H1 (cell line): Measurements from ENCODE around the gene GPR180. TPM values are rescaled to one million over a fixed set of nuclear protein-coding genes. Genes with fewer than 3 reads are reported as not detected.

Experiments used
- CTCF ChIA-PET: fragments of 300-600 bp; sonication (Branson Sonifier 250); formaldehyde crosslinking; loops from one replicate; lab custom pipeline; 2021; ENCODE audit not compliant: partially characterized antibody; lab: Charles Lee
- POLR2A ChIA-PET: fragments of 300-600 bp; sonication (Branson Sonifier 250); formaldehyde crosslinking; loops from one replicate; lab custom pipeline; 2021; ENCODE audit warnings: inconsistent platforms; ENCODE audit not compliant: partially characterized antibody; lab: Charles Lee
- DNase-seq, 2 experiments: peaks; one replicate each; pipeline versions ENCODE4 v3.0.0 to v3.0.0-alpha.2; 2010 to 2022; ENCODE audit warnings: low spot score in 2 of 2, low read depth in 1 of 2, mixed read lengths in 1 of 2
- FAIRE-seq: peaks from 2 replicates; lab custom pipeline; 2011; peaks lifted over from hg19 to GRCh38; lab: Jason Lieb, UNC
- H2AFZ ChIP-seq: 2 replicates; pipeline ENCODE4 v1.8.1; 2012; ENCODE audit warnings: low read length, inconsistent platforms
- H2AK5ac ChIP-seq: 2 replicates; pipeline ENCODE4 v1.6.1; 2013; ENCODE audit warnings: low read depth, low read length
- H2BK120ac ChIP-seq: replicated peaks from 2 replicates; pipeline ENCODE3; 2013; ENCODE audit warnings: low read depth, low read length, inconsistent platforms
- H2BK12ac ChIP-seq: 2 replicates; pipeline ENCODE4 v1.6.1; 2013; ENCODE audit warnings: low read depth, low read length
- H2BK15ac ChIP-seq: 2 replicates; pipeline ENCODE4 v1.6.1; 2013; ENCODE audit warnings: low read length
- H2BK20ac ChIP-seq: 2 replicates; pipeline ENCODE4 v1.6.1; 2013; ENCODE audit warnings: low read length
- H2BK5ac ChIP-seq: 2 replicates; pipeline ENCODE4 v1.6.1; 2013; ENCODE audit warnings: low read depth, low read length
- H3K14ac ChIP-seq: 2 replicates; pipeline ENCODE4 v1.6.1; 2013; ENCODE audit warnings: inconsistent platforms; ENCODE audit not compliant: insufficient read length
- H3K18ac ChIP-seq: 2 replicates; pipeline ENCODE4 v1.6.1; 2013; ENCODE audit warnings: low read length; ENCODE audit errors: extremely low read depth
- H3K23ac ChIP-seq: 2 replicates; pipeline ENCODE4 v1.6.1; 2013; ENCODE audit warnings: inconsistent platforms; ENCODE audit not compliant: insufficient read length
- H3K23me2 ChIP-seq: 2 replicates; pipeline ENCODE4 v1.6.1; 2013; ENCODE audit warnings: low read depth, low read length
- H3K27ac ChIP-seq: 2 replicates; pipeline ENCODE4 v1.6.1; 2011; ENCODE audit warnings: low read depth, low read length, inconsistent platforms
- H3K27me3 ChIP-seq, 4 experiments: replicated peaks in 1 of 4; 1 replicate in 1 of 4; 2 replicates in 3 of 4; pipeline versions ENCODE4 v1.6.1 to v1.8.1; 2011 to 2013; ENCODE audit warnings: low read length in 3 of 4, mild to moderate bottlenecking in 3 of 4, inconsistent platforms in 2 of 4, mixed read lengths in 2 of 4, moderate library complexity in 1 of 4; ENCODE audit not compliant: control insufficient read depth in 3 of 4, insufficient read depth in 3 of 4; ENCODE audit errors: extremely low read depth in 1 of 4
- H3K36me3 ChIP-seq, 4 experiments: 2 replicates each; pipeline versions ENCODE4 v1.6.1 to v1.8.1; 2011 to 2013; ENCODE audit warnings: mild to moderate bottlenecking in 4 of 4, low read length in 3 of 4, moderate library complexity in 2 of 4, control low read depth in 1 of 4, inconsistent platforms in 1 of 4; ENCODE audit not compliant: insufficient read depth in 4 of 4, control insufficient read depth in 2 of 4
- H3K4ac ChIP-seq: replicated peaks from 2 replicates; pipeline ENCODE3; 2013; ENCODE audit warnings: low read length, low read depth, mixed read lengths, inconsistent platforms; ENCODE audit not compliant: insufficient read length
- H3K4me1 ChIP-seq, 4 experiments: replicated peaks in 1 of 4; 1 replicate in 1 of 4; 2 replicates in 3 of 4; pipeline versions ENCODE4 v1.6.1 to v1.8.1; 2011 to 2013; ENCODE audit warnings: low read length in 3 of 4, inconsistent platforms in 2 of 4, mixed read lengths in 1 of 4; ENCODE audit not compliant: insufficient read depth in 4 of 4, control insufficient read depth in 3 of 4
- H3K4me2 ChIP-seq, 2 experiments: 2 replicates each; pipeline versions ENCODE4 v1.6.1 to v1.8.1; 2011 to 2013; ENCODE audit warnings: low read depth in 2 of 2, low read length in 2 of 2, control low read depth in 1 of 2, inconsistent platforms in 1 of 2, mild to moderate bottlenecking in 1 of 2; ENCODE audit not compliant: insufficient read depth in 1 of 2
- H3K4me3 ChIP-seq, 4 experiments: fragments of 200-600, 300-600 bp in 1 of 4; sonication (generic), shearing (Covaris generic), sonication (Bioruptor Twin) in 1 of 4; 2 replicates each; pipeline versions ENCODE4 v1.5.1 to v1.8.1; 2011 to 2016; ENCODE audit warnings: low read length in 4 of 4, low read depth in 3 of 4, control low read depth in 2 of 4, inconsistent platforms in 2 of 4, mild to moderate bottlenecking in 2 of 4, mixed read lengths in 1 of 4, moderate library complexity in 1 of 4; ENCODE audit not compliant: insufficient read depth in 2 of 4; ENCODE audit errors: extremely low read depth in 1 of 4
- H3K56ac ChIP-seq: replicated peaks from 2 replicates; pipeline ENCODE3; 2013; ENCODE audit warnings: low read depth, mild to moderate bottlenecking, mixed read lengths, low read length, inconsistent platforms; ENCODE audit not compliant: insufficient read length
- H3K79me1 ChIP-seq: 2 replicates; pipeline ENCODE4 v1.6.1; 2013; ENCODE audit warnings: low read depth, low read length, control low read depth
- H3K79me2 ChIP-seq, 2 experiments: 2 replicates each; pipeline versions ENCODE4 v1.6.1 to v1.8.1; 2012 to 2013; ENCODE audit warnings: low read length in 2 of 2, mild to moderate bottlenecking in 2 of 2, inconsistent platforms in 1 of 2; ENCODE audit not compliant: insufficient read depth in 2 of 2, control insufficient read depth in 1 of 2
- H3K9ac ChIP-seq, 4 experiments: replicated peaks in 1 of 4; 1 replicate in 1 of 4; 2 replicates in 3 of 4; pipeline versions ENCODE4 v1.6.1 to v1.8.1; 2011 to 2013; ENCODE audit warnings: low read depth in 3 of 4, low read length in 3 of 4, control low read depth in 2 of 4, mild to moderate bottlenecking in 2 of 4, moderate library complexity in 2 of 4, inconsistent platforms in 1 of 4; ENCODE audit errors: extremely low read depth in 1 of 4
- H3K9me3 ChIP-seq, 2 experiments: 2 replicates each; pipeline versions ENCODE4 v1.6.1 to v1.8.1; 2012 to 2013; ENCODE audit warnings: mild to moderate bottlenecking in 2 of 2, moderate library complexity in 2 of 2, control low read depth in 1 of 2, inconsistent platforms in 1 of 2, low read depth in 1 of 2, low read length in 1 of 2, mixed read lengths in 1 of 2; ENCODE audit not compliant: insufficient read depth in 2 of 2
- H4K20me1 ChIP-seq, 2 experiments: replicated peaks in 1 of 2; 2 replicates each; pipeline versions ENCODE3 to v1.8.1; 2011 to 2013; ENCODE audit warnings: inconsistent platforms in 2 of 2, low read length in 2 of 2, mild to moderate bottlenecking in 1 of 2; ENCODE audit not compliant: insufficient read depth in 2 of 2, control insufficient read depth in 1 of 2
- H4K5ac ChIP-seq: 2 replicates; pipeline ENCODE4 v1.6.1; 2013; ENCODE audit warnings: low read length, low read depth, mixed read lengths, inconsistent platforms; ENCODE audit not compliant: insufficient read length
- H4K8ac ChIP-seq: 2 replicates; pipeline ENCODE4 v1.8.0; 2013; ENCODE audit warnings: mild to moderate bottlenecking, moderate library complexity, low read length, inconsistent platforms; ENCODE audit not compliant: insufficient read depth; ENCODE audit errors: extremely low read depth
- H4K91ac ChIP-seq: replicated peaks from 2 replicates; pipeline ENCODE3; 2013; ENCODE audit warnings: low read length, mixed read lengths, inconsistent platforms; ENCODE audit not compliant: insufficient read length
- SAP30 ChIP-seq: fragments of 300-600 bp; sonication (generic); IDR thresholded peaks from 2 replicates; pipeline ENCODE4 v1.7.1; 2012; ENCODE audit warnings: low read length, moderate library complexity, mild to moderate bottlenecking, inconsistent platforms; ENCODE audit not compliant: insufficient read depth, insufficient replicate concordance
- WGBS, 2 experiments: shearing (Covaris generic) in 1 of 2; methylation state at CpG; one replicate each; pipeline versions ENCODE4 v1.1.6 to v1.1.7; 2013 to 2015; ENCODE audit warnings: low lambda C conversion rate in 2 of 2, mixed read lengths in 2 of 2, inconsistent platforms in 1 of 2, low coverage in 1 of 2, missing lambda C conversion rate in 1 of 2; ENCODE audit not compliant: insufficient replicate concordance in 2 of 2, insufficient coverage in 1 of 2, insufficient read length in 1 of 2; ENCODE audit errors: extremely low coverage in 1 of 2, missing lambda C conversion rate in 1 of 2; 5-methylcytosine and 5-hydroxymethylcytosine counted together
- polyA plus RNA-seq, 7 experiments: library from polyadenylated mRNA; depleted of rRNA in 3 of 7; stranded (reverse) in 5 of 7; unstranded in 2 of 7; fragments of >200 nt in 5 of 7; fragments of 200-250 nt in 2 of 7; gene quantifications; 1 replicate in 5 of 7; 2 replicates in 1 of 7; 4 replicates in 1 of 7; pipeline versions ENCODE4 v1.2.1 to v1.2.3, GENCODE V29; 2011 to 2013; ENCODE audit warnings: missing spikeins in 2 of 7, mixed read lengths in 2 of 7
- total RNA-seq: library from RNA; stranded (reverse); fragmentation: NEBNext Ultra II Directional; extraction: Animal tissue kit (Norgen Biotek cat#: 25700); gene quantifications from 2 replicates; pipeline ENCODE4 v1.2.1, GENCODE V29; 2021

The GPR180 gene
- total and polyA plus RNA-seq, 2 of the 8 experiments (the other 6 are each of a cell fraction or from before 2014, with no cell fraction given): 1.8 to 4.8 TPM

GRCh38 chr13:94599877-94600276 is 1.8 kb upstream of the GPR180 start:
- Histone ChIP-seq H3K23me2 (peaks cover 13% of the 10 kb centered on the region), H3K27me3 (peaks cover 5 to 11% (median 8%) of the 10 kb centered on the region in 4 experiments), H4K8ac (no peak overlapping the region), H3K36me3 (no peaks in the 10 kb centered on the region), H3K4ac (no peak overlapping the region), H3K27ac (no peak overlapping the region), H2BK120ac (no peak overlapping the region), H3K9ac (no peak overlapping the region), H3K56ac (no peak overlapping the region), H2BK5ac (no peak overlapping the region), H2AFZ (no peak overlapping the region), H2BK15ac (no peak overlapping the region), H3K23ac (no peak overlapping the region), H4K20me1 (no peaks in the 10 kb centered on the region), H2BK20ac (no peak overlapping the region), H3K79me1 (peaks cover 5% of the 10 kb centered on the region; the same call in 1 of the 2 replicates), H4K91ac (no peak overlapping the region), H3K14ac (no peak overlapping the region), H3K4me3 (no peak overlapping the region), H3K9me3 (peaks cover 4 to 8% of the 10 kb centered on the region in 2 experiments), H2AK5ac (no peak overlapping the region), H3K4me2 (no peak overlapping the region), H3K79me2 (peaks cover 2 to 26% of the 10 kb centered on the region in 2 experiments; a peak in 3 of 4 replicates), H3K18ac (no peak overlapping the region), H2BK12ac (no peak overlapping the region), H3K4me1 (peaks cover 0 to 4% (median 2%) of the 10 kb centered on the region in 4 experiments; a peak in 2 of 7 replicates), H4K5ac (no peak overlapping the region)
- no peak for TF ChIP-seq SAP30
- 94% methylated on average over 3 of the region's 3 CpGs; no CpG with 5 or more reads in 1 of the 2 experiments for whole genome bisulfite sequencing, 2 experiments
- FAIRE-seq (no peak), DNase-seq (no peak)
- CTCF ChIA-PET: interaction anchor here (0.6 to 0.9 kb wide), 2 partner anchors 18 to 1219 kb away, joined by 3 read pairs; no protein-coding TSS in a partner anchor
- POLR2A ChIA-PET: no interaction called here
